Globus pallidus (tissue), 1 donor: ENCODE results near the gene ASTN2.
"Not testable (repeated sequence)": the region's sequence is repeated elsewhere in the genome, so short reads cannot be mapped to it uniquely, and the experiment has no call there.

Experiments used
- DNase-seq: peaks from one replicate; pipeline ENCODE4 v3.0.0-alpha.2; 2015; ENCODE audit warnings: low spot score

ASTN2 gene

GRCh38 chr9:116924462-116925110 is 490.3 kb downstream of the ASTN2 start:
- DNase-seq: no peak

- DNase-seq: not testable (repeated sequence)
These were observed 496.9 kb downstream of the ASTN2 start for GRCh38 chr9:116917895-116918508.

- no peak for DNase-seq
These were observed 501.3 kb downstream of the ASTN2 start for GRCh38 chr9:116913536-116913935.

GRCh38 chr9:116910201-116910600 is 504.7 kb downstream of the ASTN2 start:
- DNase-seq: no peak

- no peak for DNase-seq
These were observed 506.9 kb downstream of the ASTN2 start for GRCh38 chr9:116907989-116908388.

- peak; percentile 61 for DNase-seq
These were observed 509.7 kb downstream of the ASTN2 start for GRCh38 chr9:116905171-116905588.

GRCh38 chr9:116904165-116904564 is 510.7 kb downstream of the ASTN2 start:
- no peak for DNase-seq

GRCh38 chr9:116901260-116901659 is 513.6 kb downstream of the ASTN2 start:
- DNase-seq: no peak

GRCh38 chr9:116900543-116900942 is 514.3 kb downstream of the ASTN2 start:
- no peak for DNase-seq

GRCh38 chr9:116900007-116900367 is 514.9 kb downstream of the ASTN2 start:
- no peak for DNase-seq

- DNase-seq: no peak
These were observed 515.4 kb downstream of the ASTN2 start for GRCh38 chr9:116899337-116900006.

GRCh38 chr9:116898131-116898530 is 516.7 kb downstream of the ASTN2 start:
- not testable (repeated sequence) for DNase-seq

GRCh38 chr9:116897201-116897600 is 517.7 kb downstream of the ASTN2 start:
- no peak for DNase-seq

GRCh38 chr9:116895961-116896360 is 518.9 kb downstream of the ASTN2 start:
- DNase-seq: no peak

GRCh38 chr9:116891424-116891823 is 523.4 kb downstream of the ASTN2 start:
- DNase-seq: peak; percentile 45

- not testable (repeated sequence) for DNase-seq
These were observed 526.4 kb downstream of the ASTN2 start for GRCh38 chr9:116888476-116888875.

- DNase-seq: no peak
These were observed 526.8 kb downstream of the ASTN2 start for GRCh38 chr9:116888066-116888465.

- DNase-seq: no peak
These were observed 531.2 kb downstream of the ASTN2 start for GRCh38 chr9:116883676-116884075.

GRCh38 chr9:116877072-116877471 is 537.8 kb downstream of the ASTN2 start:
- no peak for DNase-seq

GRCh38 chr9:116875576-116875975 is 539.3 kb downstream of the ASTN2 start:
- no peak for DNase-seq

- no peak for DNase-seq
These were observed 540.6 kb downstream of the ASTN2 start for GRCh38 chr9:116873937-116874914.

GRCh38 chr9:116873491-116873890 is 541.4 kb downstream of the ASTN2 start:
- DNase-seq: no peak
